WI38 (cell line): ENCODE data around the gene NUFIP1.
"Not testable (repeated sequence)": the region's sequence is repeated elsewhere in the genome, so short reads cannot be mapped to it uniquely, and the experiment has no call there.

Experiments
- H3K4me3 ChIP-seq: 2 replicates; pipeline ENCODE4 v1.5.1; 2011; ENCODE audit warnings: low read depth, mild to moderate bottlenecking, control low read depth, low read length
- CTCF ChIP-seq: IDR thresholded peaks from 2 replicates; pipeline ENCODE4 v1.5.1; 2012; ENCODE audit warnings: low read depth, mild to moderate bottlenecking, control low read depth, low read length

The NUFIP1 gene

DNA sequence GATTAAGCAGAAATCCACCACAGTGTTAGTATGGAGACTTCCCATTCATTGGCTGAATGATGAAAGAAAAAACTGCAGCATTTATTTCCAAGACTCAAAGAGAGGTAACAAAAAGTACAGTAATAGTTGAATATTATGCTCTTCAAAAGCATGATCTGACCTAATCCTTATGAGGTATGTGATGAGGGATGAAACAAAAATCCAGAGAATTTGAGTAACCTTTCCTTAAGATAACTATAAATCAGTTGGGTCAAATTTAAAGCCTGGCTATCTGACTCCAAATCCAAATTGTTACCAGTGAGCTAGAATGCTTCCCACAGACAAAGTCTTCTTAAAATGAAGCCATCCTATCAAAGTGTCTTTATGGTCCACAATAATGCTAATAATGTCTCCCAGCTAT lies 38.1 kb downstream of the NUFIP1 start:
- no peak overlapping the region for H3K4me3 ChIP-seq
- TF ChIP-seq CTCF: no peak

- not testable (repeated sequence) for H3K4me3 ChIP-seq
Measured at GRCh38 chr13:44943411-44943810, 45.9 kb downstream of the NUFIP1 start.

DNA sequence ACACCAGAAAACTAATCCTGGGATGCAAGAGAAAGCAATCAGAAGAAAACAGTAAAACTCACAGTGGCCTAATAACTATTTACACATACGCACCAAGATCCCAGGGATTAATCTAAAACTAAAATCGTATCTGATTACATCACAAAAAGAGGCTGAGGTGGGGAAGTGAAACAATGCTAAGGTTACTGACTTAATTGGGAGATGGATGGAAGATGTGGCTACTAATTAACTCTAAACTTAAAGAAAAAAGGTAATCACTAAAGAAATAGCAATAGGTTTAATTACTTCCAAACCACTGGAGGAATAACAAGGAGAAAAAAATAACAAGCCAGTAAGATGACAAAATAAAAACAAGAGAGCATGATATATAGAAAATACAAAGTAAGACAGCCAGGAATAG lies 50.4 kb downstream of the NUFIP1 start:
- TF ChIP-seq CTCF: no peak
- H3K4me3 ChIP-seq: no peak overlapping the region

GRCh38 chr13:44936246-44936645 lies 53.0 kb downstream of the NUFIP1 start:
- no peak for TF ChIP-seq CTCF
- no peak overlapping the region for H3K4me3 ChIP-seq

DNA sequence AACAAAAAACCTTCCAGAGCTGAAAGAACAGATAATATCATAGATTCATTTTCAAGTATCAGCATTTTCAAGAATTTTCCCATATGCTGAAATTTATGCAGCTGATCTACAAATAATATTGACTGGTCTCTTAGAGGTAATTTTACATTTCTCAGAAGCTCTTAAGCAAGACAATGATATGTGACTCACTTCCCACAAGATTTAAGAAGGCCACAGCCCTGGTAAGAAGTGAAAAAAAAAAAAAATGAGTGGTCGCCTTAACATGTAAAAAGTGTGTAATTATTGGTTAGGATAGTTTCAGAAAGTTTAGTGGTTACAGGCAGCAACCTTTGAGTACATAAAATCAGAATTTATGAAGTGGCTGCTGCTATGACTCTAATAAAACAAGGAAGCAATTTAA lies 54.5 kb downstream of the NUFIP1 start:
- no peak for TF ChIP-seq CTCF
- H3K4me3 ChIP-seq: no peak overlapping the region

GRCh38 chr13:44932850-44933251 lies 56.4 kb downstream of the NUFIP1 start:
- TF ChIP-seq CTCF: no peak
- no peak overlapping the region for H3K4me3 ChIP-seq

GRCh38 chr13:44932171-44932849 lies 57.0 kb downstream of the NUFIP1 start:
- H3K4me3 ChIP-seq: no peak overlapping the region
- no peak for TF ChIP-seq CTCF
